Astrocyte (in vitro differentiated cells and primary cell): ENCODE data around the gene RPS25. TPM values are rescaled to one million over a fixed set of nuclear protein-coding genes. Genes with fewer than 3 reads are reported as not detected.
"Not testable (repeated sequence)": the region's sequence is repeated elsewhere in the genome, so short reads cannot be mapped to it uniquely, and the experiment has no call there.

Experiments used
- DNase-seq: peaks from one replicate; pipeline ENCODE4 v3.0.0-alpha.2; 2010; ENCODE audit warnings: low read depth
- FAIRE-seq: peaks from 2 replicates; lab custom pipeline; 2011; peaks lifted over from hg19 to GRCh38; lab: Jason Lieb, UNC
- H2AFZ ChIP-seq: 2 replicates; pipeline ENCODE4 v1.6.0; 2012; ENCODE audit warnings: low read depth, low read length, inconsistent platforms
- H3K27ac ChIP-seq: 2 replicates; pipeline ENCODE4 v1.5.1; 2011; ENCODE audit warnings: low read depth, low read length, inconsistent platforms
- H3K27me3 ChIP-seq: 2 replicates; pipeline ENCODE4 v1.6.0; 2011; ENCODE audit warnings: low read length, inconsistent platforms; ENCODE audit not compliant: insufficient read depth
- H3K36me3 ChIP-seq: 2 replicates; pipeline ENCODE4 v1.5.1; 2011; ENCODE audit warnings: low read length, inconsistent platforms; ENCODE audit not compliant: insufficient read depth
- H3K4me1 ChIP-seq: 2 replicates; pipeline ENCODE4 v1.5.1; 2011; ENCODE audit warnings: low read length, inconsistent platforms; ENCODE audit not compliant: insufficient read depth
- H3K4me2 ChIP-seq: 2 replicates; pipeline ENCODE4 v1.6.0; 2012; ENCODE audit warnings: low read length, inconsistent platforms
- H3K4me3 ChIP-seq: 2 replicates; pipeline ENCODE4 v1.5.1; 2011; ENCODE audit warnings: low read depth, mild to moderate bottlenecking, low read length, inconsistent platforms; ENCODE audit not compliant: insufficient read depth
- H3K79me2 ChIP-seq: 2 replicates; pipeline ENCODE4 v1.6.0; 2012; ENCODE audit warnings: mild to moderate bottlenecking, low read length, inconsistent platforms; ENCODE audit not compliant: insufficient read depth
- H3K9ac ChIP-seq: 2 replicates; pipeline ENCODE4 v1.6.0; 2012; ENCODE audit warnings: mild to moderate bottlenecking, low read length, inconsistent platforms
- H3K9me3 ChIP-seq: 2 replicates; pipeline ENCODE4 v1.5.1; 2012; ENCODE audit warnings: low read depth, mild to moderate bottlenecking, low read length, inconsistent platforms; ENCODE audit not compliant: insufficient read depth
- H4K20me1 ChIP-seq: 2 replicates; pipeline ENCODE4 v1.6.0; 2012; ENCODE audit warnings: low read length, inconsistent platforms; ENCODE audit not compliant: insufficient read depth
- H3K27ac Mint-ChIP-seq: one replicate; pipeline ENCODE4 v1.8.0; 2021; ENCODE audit warnings: mild to moderate bottlenecking, mixed read lengths; ENCODE audit not compliant: unreplicated experiment
- H3K27me3 Mint-ChIP-seq: one replicate; pipeline ENCODE4 v1.8.0; 2021; ENCODE audit warnings: low read depth, mixed read lengths; ENCODE audit not compliant: unreplicated experiment
- H3K36me3 Mint-ChIP-seq: one replicate; pipeline ENCODE4 v1.8.0; 2021; ENCODE audit warnings: low read depth, mixed read lengths; ENCODE audit not compliant: unreplicated experiment
- H3K4me1 Mint-ChIP-seq: one replicate; pipeline ENCODE4 v1.8.0; 2021; ENCODE audit warnings: low read depth, mixed read lengths; ENCODE audit not compliant: unreplicated experiment
- H3K4me3 Mint-ChIP-seq: one replicate; pipeline ENCODE4 v1.8.0; 2021; ENCODE audit warnings: mild to moderate bottlenecking, moderate library complexity, mixed read lengths; ENCODE audit not compliant: unreplicated experiment
- H3K9me3 Mint-ChIP-seq: one replicate; pipeline ENCODE4 v1.8.0; 2021; ENCODE audit warnings: mild to moderate bottlenecking, mixed read lengths; ENCODE audit not compliant: unreplicated experiment
- CTCF ChIP-seq: IDR thresholded peaks from 2 replicates; pipeline ENCODE4 v1.5.1; 2011; ENCODE audit warnings: low read depth, mild to moderate bottlenecking, inconsistent platforms, low read length, moderate library complexity; ENCODE audit not compliant: insufficient read depth
- EZH2 ChIP-seq: IDR thresholded peaks from 2 replicates; pipeline ENCODE4 v1.6.1; 2012; ENCODE audit warnings: mild to moderate bottlenecking, low read length, inconsistent platforms; ENCODE audit not compliant: insufficient read depth
- total RNA-seq: library from RNA; stranded (reverse); gene quantifications from 2 replicates; pipeline ENCODE4 v1.2.1, GENCODE V29; 2021

RPS25 gene
- total RNA-seq, 1 donor from 2014 or later, result 750 TPM

- no peaks in the 10 kb centered on the region for H3K79me2 ChIP-seq
- H3K36me3 ChIP-seq, result no peaks in the 10 kb centered on the region
- H3K4me1 ChIP-seq, result no peaks in the 10 kb centered on the region
- no peak overlapping the region for H3K4me3 Mint-ChIP-seq
- FAIRE-seq (no peak), DNase-seq (no peak)
- H3K9ac ChIP-seq, result no peak overlapping the region
- H3K9me3 Mint-ChIP-seq, result no peaks in the 10 kb centered on the region
- peaks cover 6% of the 10 kb centered on the region for H3K27me3 Mint-ChIP-seq
- H3K4me1 Mint-ChIP-seq, result no peaks in the 10 kb centered on the region
- H3K27me3 ChIP-seq, result peaks cover 2% of the 10 kb centered on the region
- H3K27ac Mint-ChIP-seq, result no peak overlapping the region
- H3K9me3 ChIP-seq, result no peaks in the 10 kb centered on the region
- no peak overlapping the region for H2AFZ ChIP-seq
- no peak for TF ChIP-seq CTCF
- TF ChIP-seq EZH2, result no peak
- no peak overlapping the region for H3K4me3 ChIP-seq
- H3K4me2 ChIP-seq, result no peak overlapping the region
- H3K27ac ChIP-seq, result no peak overlapping the region
- no peaks in the 10 kb centered on the region for H4K20me1 ChIP-seq
- H3K36me3 Mint-ChIP-seq, result no peaks in the 10 kb centered on the region
Measured at GRCh38 chr11:118984825-118985224, 33.3 kb downstream of the RPS25 start.

GRCh38 chr11:118984337-118984736, 33.8 kb downstream of the RPS25 start:
- not testable (repeated sequence) for H3K4me1 Mint-ChIP-seq, FAIRE-seq, H3K27ac Mint-ChIP-seq, H4K20me1 ChIP-seq, H3K27ac ChIP-seq, H3K4me2 ChIP-seq, H2AFZ ChIP-seq, H3K36me3 ChIP-seq, DNase-seq, H3K79me2 ChIP-seq, H3K4me3 ChIP-seq, H3K36me3 Mint-ChIP-seq, H3K27me3 ChIP-seq, H3K4me1 ChIP-seq, H3K9me3 ChIP-seq, H3K4me3 Mint-ChIP-seq, H3K9me3 Mint-ChIP-seq, H3K9ac ChIP-seq
- peaks cover 11% of the 10 kb centered on the region for H3K27me3 Mint-ChIP-seq

GRCh38 chr11:118980191-118980881, 37.8 kb downstream of the RPS25 start:
- no peaks in the 10 kb centered on the region for H3K9me3 Mint-ChIP-seq
- Histone ChIP-seq H3K27me3 (peaks cover 8% of the 10 kb centered on the region), H3K79me2 (no peaks in the 10 kb centered on the region), H2AFZ (peak overlapping the region; percentile 51), H3K27ac (no peak overlapping the region), H3K4me3 (no peak overlapping the region), H3K9me3 (no peaks in the 10 kb centered on the region), H3K4me2 (peak overlapping the region; percentile 19), H4K20me1 (no peaks in the 10 kb centered on the region), H3K36me3 (no peaks in the 10 kb centered on the region), H3K4me1 (no peaks in the 10 kb centered on the region), H3K9ac (no peak overlapping the region)
- H3K27ac Mint-ChIP-seq, result no peak overlapping the region
- TF ChIP-seq EZH2 (no peak), CTCF (no peak)
- H3K4me1 Mint-ChIP-seq, result peaks cover 6% of the 10 kb centered on the region
- no peak overlapping the region for H3K4me3 Mint-ChIP-seq
- no peaks in the 10 kb centered on the region for H3K36me3 Mint-ChIP-seq
- DNase-seq (no peak), FAIRE-seq (no peak)
- peaks cover 17% of the 10 kb centered on the region for H3K27me3 Mint-ChIP-seq
